Heart left ventricle (tissue), 16 donors: ENCODE data around the gene PIAS2. TPM values are rescaled to one million over a fixed set of nuclear protein-coding genes. Genes with fewer than 3 reads are reported as not detected.
"Not testable (repeated sequence)": the region's sequence is repeated elsewhere in the genome, so short reads cannot be mapped to it uniquely, and the experiment has no call there.

Experiments used
- ATAC-seq, 4 donors: fragments of 200-7000 bp; cut with Tn5 transposase; one replicate each; pipeline ENCODE4 v1.9.1; 2020 to 2022; ENCODE audit warnings: moderate library complexity in 4 of 4, mild to moderate bottlenecking in 3 of 4, moderate number of reproducible peaks in 1 of 4
- DNase-seq, 5 donors: peaks; one replicate each; pipeline ENCODE4 v3.0.0-alpha.2; 2020
- H3K27ac ChIP-seq, 12 donors: fragments of 200-600 bp; sonication (generic) in 4 of 12; one replicate each; pipeline versions ENCODE4 v1.5.0 to v1.8.0; 2016 to 2022; ENCODE audit warnings: mild to moderate bottlenecking in 2 of 12
- H3K27me3 ChIP-seq, 9 donors: fragments of 200-600 bp; sonication (generic) in 2 of 9; one replicate each; pipeline versions ENCODE4 v1.5.1 to v1.8.0; 2016 to 2022; ENCODE audit warnings: mild to moderate bottlenecking in 3 of 9
- H3K36me3 ChIP-seq, 9 donors: fragments of 200-600 bp; sonication (generic) in 2 of 9; one replicate each; pipeline versions ENCODE4 v1.5.0 to v1.8.0; 2018 to 2022; ENCODE audit warnings: mild to moderate bottlenecking in 2 of 9
- H3K4me1 ChIP-seq, 12 donors: fragments of 200-600 bp; sonication (generic) in 4 of 12; one replicate each; pipeline versions ENCODE4 v1.5.0 to v1.8.0; 2016 to 2022; ENCODE audit warnings: mild to moderate bottlenecking in 3 of 12
- H3K4me3 ChIP-seq, 12 donors: fragments of 200-600 bp; sonication (generic) in 4 of 12; one replicate each; pipeline versions ENCODE4 v1.5.0 to v1.8.0; 2017 to 2022; ENCODE audit warnings: mild to moderate bottlenecking in 9 of 12, moderate library complexity in 4 of 12
- H3K9me3 ChIP-seq, 12 donors: fragments of 200-600 bp; sonication (generic) in 4 of 12; one replicate each; pipeline versions ENCODE4 v1.5.0 to v1.8.0; 2016 to 2022; ENCODE audit warnings: mild to moderate bottlenecking in 1 of 12
- CTCF ChIP-seq, 12 donors: fragments of 200-600 bp; sonication (generic) in 4 of 12; IDR thresholded peaks; one replicate each; pipeline versions ENCODE4 v1.5.0 to v1.8.0; 2018 to 2022; ENCODE audit warnings: antibody characterized with exemption in 12 of 12, mild to moderate bottlenecking in 5 of 12
- POLR2A ChIP-seq, 2 donors: fragments of 450-650 bp; IDR thresholded peaks; one replicate each; pipeline ENCODE4 v1.6.1; 2017; ENCODE audit warnings: antibody characterized with exemption in 2 of 2, mild to moderate bottlenecking in 2 of 2, moderate library complexity in 2 of 2
- WGBS, 4 donors: extraction: QIAGEN DNeasy Blood & Tissue Kit in 2 of 4; methylation state at CpG; one replicate each; pipeline versions ENCODE4 v1.1.5 to v1.1.7; 2013 to 2018; 5-methylcytosine and 5-hydroxymethylcytosine counted together
- intact Hi-C, 10 donors: fragments of 100-400 bp; cut with DNase I; formaldehyde crosslinking; loops; one replicate each; pipeline versions ENCODE4 v1.11.1 to v1.14.2; 2022
- polyA plus RNA-seq, 2 donors: library from polyadenylated mRNA; stranded (reverse); fragments of 200-250 nt; gene quantifications; one replicate each; pipeline ENCODE4 v1.2.3, GENCODE V29; 2013
- total RNA-seq, 9 donors: library from RNA; depleted of rRNA in 2 of 9; stranded (reverse); fragments of >200 nt in 2 of 9; fragmentation: NEBNext Ultra II Directional in 3 of 9; extraction: Animal tissue kit (Norgen Biotek cat#: 25700) in 3 of 9; gene quantifications; one replicate each; pipeline versions ENCODE4 v1.1.0 to v1.2.4, GENCODE V29; 2016 to 2023
- donor health status: ischemic (EF 13 %, LVEDD 7.1; RV severe dilation, severe dysfunction).
- donor health status: healthy with polysubstance abuse.
- donor health status: DM: no; HTN: yes; CAD: no.
- donor health status: DM: no; HTN: no; CAD: no.
- donor health status: ischemic (EF 25% LVEDD 6.9; RV normal size, moderate dysfunction).
- donor health status: ischemic (EF 25% LVEDD 5.7; RV mildly dilated, moderate dysfunction).
- donor health status: healthy.
- donor health status: DM: yes; HTN: yes; CAD: no.
- donor health status: ischemic (EF 35%, LVEDD 5.7; RV mildly dilated, moderate dysfunction).
- donor health status: nonischemic (EF 11% LVEDD 7.7; RV severe dilation, severe dysfunction).
- donor health status: DM: yes; HTN: yes; CAD: no.
- donor health status: PGD.
- donor health status: ischemic (EF 29% LVEDD 5.4; RV normal size, mild dysfunction).
- donor health status: nonischemic (EF 23%, LVEDD 6.1; RV moderate dilation, normal function).

Gene PIAS2
- total and polyA plus RNA-seq, 11 donors, result 5.4 to 40.7 (median 30.9) TPM

DNA sequence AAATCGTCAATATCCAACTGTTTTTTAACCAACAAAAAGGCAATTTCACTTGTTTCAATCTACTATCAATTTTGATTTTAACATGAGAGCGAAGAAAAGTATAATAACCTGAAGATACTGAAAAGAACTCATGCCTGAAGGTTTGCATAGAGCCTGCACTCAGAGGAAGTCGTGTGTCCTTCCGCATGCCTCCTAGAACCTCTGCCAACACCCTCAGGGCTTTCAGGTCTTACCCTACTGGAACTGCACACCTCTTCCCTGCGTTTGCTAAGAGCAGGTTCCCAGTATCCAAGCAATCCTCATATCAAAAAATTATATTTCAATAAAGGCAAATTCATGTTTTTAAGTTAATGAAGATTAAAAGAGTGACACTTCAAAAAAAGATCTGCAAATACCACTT, 74.7 kb downstream of the PIAS2 start:
- no peak for ATAC-seq
- no peak overlapping the region for H3K27ac ChIP-seq
- no peaks in the 10 kb centered on the region for H3K9me3 ChIP-seq
- H3K36me3 ChIP-seq, result peaks cover 0 to 26% (median 0%) of the 10 kb centered on the region in 9 donors
- H3K4me3 ChIP-seq, result no peak overlapping the region
- H3K27me3 ChIP-seq, result no peaks in the 10 kb centered on the region
- no peak for DNase-seq
- WGBS, 4 donors, result 92 to 95% (median 94%) methylated on average over 5 of the region's 5 CpGs
- intact Hi-C loops, result no loop called here
- peaks cover 0 to 3% (median 0%) of the 10 kb centered on the region in 12 donors for H3K4me1 ChIP-seq
- TF ChIP-seq CTCF (IDR thresholded peaks at IDR 0.05), result no peak
- no peak for TF ChIP-seq POLR2A (IDR thresholded peaks at IDR 0.05)

DNA sequence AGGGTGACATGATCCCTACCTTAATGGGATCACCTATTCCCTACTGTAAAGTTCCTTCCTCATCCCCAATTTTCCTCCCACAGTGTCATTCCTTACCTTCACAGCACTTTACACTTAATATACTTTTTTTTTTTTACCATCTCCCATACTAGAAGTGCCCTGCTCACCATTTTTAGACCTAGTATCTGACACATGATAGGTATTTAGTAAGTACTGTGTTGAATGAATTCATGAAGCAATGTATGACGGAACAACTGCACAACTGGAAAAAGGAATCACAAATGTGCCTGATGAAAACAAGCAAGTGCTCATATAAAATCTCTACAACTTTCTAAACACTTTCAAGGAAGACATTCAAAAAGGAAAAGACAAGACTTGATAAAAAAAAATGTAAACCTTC, 83.4 kb downstream of the PIAS2 start:
- H3K27ac ChIP-seq, result no peak overlapping the region
- no peaks in the 10 kb centered on the region for H3K27me3 ChIP-seq
- WGBS, 4 donors, result 93 to 98% (median 95%) methylated on average over 1 of the region's 1 CpG
- H3K9me3 ChIP-seq, result no peaks in the 10 kb centered on the region
- H3K4me1 ChIP-seq, result peaks cover 0 to 5% (median 0%) of the 10 kb centered on the region in 12 donors
- ATAC-seq (no peak), DNase-seq (no peak)
- peaks cover 0 to 46% (median 20%) of the 10 kb centered on the region in 9 donors for H3K36me3 ChIP-seq
- TF ChIP-seq CTCF (IDR thresholded peaks at IDR 0.05) (no peak), POLR2A (IDR thresholded peaks at IDR 0.05) (no peak)
- H3K4me3 ChIP-seq, result no peak overlapping the region
- intact Hi-C loops, result no loop called here

DNA sequence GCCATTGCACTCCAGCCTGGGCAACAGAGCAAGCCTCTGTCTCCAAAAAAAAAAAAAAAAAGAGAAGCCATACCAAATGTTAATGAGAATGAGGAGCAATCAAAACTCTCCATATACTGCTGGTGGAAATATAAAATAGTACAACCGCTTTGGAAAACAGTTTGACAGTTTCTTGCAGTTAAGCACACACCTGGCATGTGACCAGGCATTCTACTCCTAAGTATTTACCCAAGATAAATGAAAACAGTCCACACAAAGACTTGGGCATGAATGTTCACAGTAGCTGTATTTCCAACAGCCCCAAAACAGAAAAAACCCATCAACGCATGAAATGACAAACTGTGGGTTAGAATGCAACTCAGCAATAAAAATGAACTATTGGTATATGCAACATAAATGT, 84.5 kb downstream of the PIAS2 start:
- Histone ChIP-seq H3K36me3 (peaks cover 0 to 53% (median 30%) of the 10 kb centered on the region in 9 donors), H3K4me1 (peaks cover 0 to 5% (median 0%) of the 10 kb centered on the region in 12 donors), H3K9me3 (no peaks in the 10 kb centered on the region), H3K4me3 (no peak overlapping the region), H3K27me3 (no peaks in the 10 kb centered on the region), H3K27ac (no peak overlapping the region)
- no peak for TF ChIP-seq CTCF (IDR thresholded peaks at IDR 0.05)
- TF ChIP-seq POLR2A (IDR thresholded peaks at IDR 0.05), result no peak
- intact Hi-C loops, result no loop called here
- ATAC-seq (no peak), DNase-seq (no peak)
- 90 to 97% (median 94%) methylated on average over 2 of the region's 2 CpGs for WGBS, 4 donors

DNA sequence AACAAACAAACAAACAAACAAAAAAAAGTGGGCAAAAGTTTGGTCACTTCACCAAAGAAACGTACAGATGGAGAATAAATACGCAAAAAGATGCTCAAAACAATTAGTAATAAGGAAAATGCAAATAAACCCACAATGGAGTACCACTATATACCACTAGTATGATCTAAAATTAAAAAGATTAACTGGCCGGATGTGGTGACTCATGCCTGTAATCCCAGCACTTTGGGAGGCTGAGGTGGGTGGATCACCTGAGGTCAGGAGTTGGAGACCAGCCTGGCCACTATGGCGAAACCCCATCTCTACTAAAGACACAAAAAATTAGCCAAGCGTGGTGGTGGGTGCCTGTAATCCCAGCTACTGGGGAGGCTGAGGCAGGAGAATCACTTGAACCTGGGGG, 84.9 kb downstream of the PIAS2 start:
- H3K36me3 ChIP-seq, result peaks cover 0 to 57% (median 35%) of the 10 kb centered on the region in 9 donors

GRCh38 chr18:46831434-46831833, 85.9 kb downstream of the PIAS2 start:
- intact Hi-C loops, result loop anchor here in 1 of 10 donors (2.0 kb wide), 1 partner anchor 15 kb away; no protein-coding TSS in a partner anchor
- ATAC-seq, result no peak
- Histone ChIP-seq H3K9me3 (no peaks in the 10 kb centered on the region), H3K27ac (no peak overlapping the region), H3K36me3 (peaks cover 0 to 66% (median 45%) of the 10 kb centered on the region in 9 donors), H3K4me3 (no peak overlapping the region), H3K27me3 (no peaks in the 10 kb centered on the region), H3K4me1 (peaks cover 0 to 5% (median 0%) of the 10 kb centered on the region in 12 donors)
- no peak for TF ChIP-seq POLR2A (IDR thresholded peaks at IDR 0.05)
- no peak for TF ChIP-seq CTCF (IDR thresholded peaks at IDR 0.05)
- DNase-seq, result no peak

More for the DNA sequence above, 84.9 kb downstream of the PIAS2 start:
- H3K4me3 ChIP-seq, H3K4me1 ChIP-seq, DNase-seq, H3K27me3 ChIP-seq, intact Hi-C loops, H3K9me3 ChIP-seq, H3K27ac ChIP-seq, ATAC-seq: not testable (repeated sequence)
- 92 to 99% (median 96%) methylated on average over 5 of the region's 5 CpGs for WGBS, 4 donors
